Loucy (cell line): ENCODE results near the gene NFATC4.
"Not testable (repeated sequence)": the region's sequence is repeated elsewhere in the genome, so short reads cannot be mapped to it uniquely, and the experiment has no call there.

Experiments
- H2AFZ ChIP-seq: fragments of 200-600 bp; sonication (generic); 2 replicates; pipeline ENCODE4 v1.6.0; 2016; ENCODE audit warnings: antibody characterized with exemption, mild to moderate bottlenecking, low read length, moderate library complexity
- H3F3A ChIP-seq: fragments of 200-600 bp; 2 replicates; pipeline ENCODE4 v1.6.0; 2016; ENCODE audit warnings: antibody characterized with exemption, low read depth, mild to moderate bottlenecking
- H3K27me3 ChIP-seq: fragments of 200-600 bp; sonication (generic); 2 replicates; pipeline ENCODE4 v1.6.1; 2014; ENCODE audit warnings: low read length, mild to moderate bottlenecking; ENCODE audit not compliant: insufficient read depth, poor library complexity, severe bottlenecking
- H3K36me3 ChIP-seq: fragments of 200-600 bp; sonication (generic); 2 replicates; pipeline ENCODE4 v1.6.1; 2016; ENCODE audit warnings: low read length; ENCODE audit not compliant: insufficient read depth
- H3K4me1 ChIP-seq: fragments of 200-600 bp; sonication (generic); 2 replicates; pipeline ENCODE4 v1.5.1; 2014; ENCODE audit warnings: low read length, mild to moderate bottlenecking; ENCODE audit not compliant: insufficient read depth, poor library complexity, severe bottlenecking
- H3K4me2 ChIP-seq: fragments of 200-600 bp; sonication (generic); 2 replicates; pipeline ENCODE4 v1.6.0; 2014; ENCODE audit warnings: antibody characterized with exemption, low read length, low read depth, mild to moderate bottlenecking; ENCODE audit not compliant: poor library complexity, severe bottlenecking
- H3K4me3 ChIP-seq: fragments of 200-600 bp; sonication (generic); 2 replicates; pipeline ENCODE4 v1.5.1; 2014; ENCODE audit warnings: low read length, mild to moderate bottlenecking, mixed read lengths; ENCODE audit not compliant: poor library complexity, severe bottlenecking
- H3K79me2 ChIP-seq: fragments of 200-600 bp; sonication (generic); 2 replicates; pipeline ENCODE4 v1.6.1; 2014; ENCODE audit warnings: low read length; ENCODE audit not compliant: insufficient read depth
- H3K9ac ChIP-seq: fragments of 200-600 bp; sonication (generic); 2 replicates; pipeline ENCODE4 v1.6.0; 2014; ENCODE audit warnings: mild to moderate bottlenecking, low read depth, low read length, moderate library complexity; ENCODE audit not compliant: poor library complexity, severe bottlenecking
- H3K9me2 ChIP-seq: fragments of 200-600 bp; sonication (generic); replicated peaks from 2 replicates; pipeline ENCODE4 v1.6.1; 2016; ENCODE audit warnings: low read depth, low read length, mixed read lengths
- H3K9me3 ChIP-seq: fragments of 200-600 bp; sonication (generic); 2 replicates; pipeline ENCODE4 v1.6.1; 2014; ENCODE audit warnings: mild to moderate bottlenecking, antibody characterized with exemption, low read length, low read depth; ENCODE audit not compliant: insufficient read depth
- H4K20me1 ChIP-seq: fragments of 200-600 bp; sonication (generic); 2 replicates; pipeline ENCODE4 v1.6.0; 2014; ENCODE audit warnings: antibody characterized with exemption, low read length, mild to moderate bottlenecking; ENCODE audit not compliant: insufficient read depth, poor library complexity, severe bottlenecking
- CTCF ChIP-seq: fragments of 200-600 bp; sonication (generic); conservative IDR thresholded peaks from 2 replicates; pipeline ENCODE4 v1.5.1; 2014; ENCODE audit warnings: mild to moderate bottlenecking, antibody characterized with exemption, low read length
- EZH2phosphoT487 ChIP-seq: fragments of 200-600 bp; IDR thresholded peaks from 2 replicates; pipeline ENCODE4 v1.6.1; 2018; ENCODE audit warnings: antibody characterized with exemption, mild to moderate bottlenecking, moderate library complexity, borderline replicate concordance

NFATC4 gene

GRCh38 chr14:24325963-24326362 lies 42.0 kb upstream of the NFATC4 start:
- H3K4me2 ChIP-seq = no peak overlapping the region
- peaks cover 38% of the 10 kb centered on the region for H3K4me1 ChIP-seq
- TF ChIP-seq CTCF (no peak), EZH2phosphoT487 (no peak)

GRCh38 chr14:24327303-24327702 lies 40.7 kb upstream of the NFATC4 start:
- H3K27me3 ChIP-seq = no peaks in the 10 kb centered on the region
- H3K79me2 ChIP-seq = no peaks in the 10 kb centered on the region
- no peak for TF ChIP-seq EZH2phosphoT487
- TF ChIP-seq CTCF = no peak
- no peaks in the 10 kb centered on the region for H3K9me2 ChIP-seq
- peak overlapping the region; percentile 59 for H3K9ac ChIP-seq
- H3K4me2 ChIP-seq = peak overlapping the region; percentile 65
- H3K4me3 ChIP-seq = peak overlapping the region; percentile 50
- no peaks in the 10 kb centered on the region for H3K9me3 ChIP-seq
- peak overlapping the region; percentile 94 for H2AFZ ChIP-seq
- no peaks in the 10 kb centered on the region for H4K20me1 ChIP-seq
- H3K36me3 ChIP-seq = no peaks in the 10 kb centered on the region
- 0 out of 2 replicates have a peak, but pooled peaks cover 3% of the 10 kb centered on the region for H3F3A ChIP-seq
- peaks cover 45% of the 10 kb centered on the region for H3K4me1 ChIP-seq

More at GRCh38 chr14:24325963-24326362, 42.0 kb upstream of the NFATC4 start:
- Histone ChIP-seq H3K9ac (no peak overlapping the region), H3K9me2 (no peaks in the 10 kb centered on the region), H3K4me3 (no peak overlapping the region), H3K27me3 (no peaks in the 10 kb centered on the region), H3K36me3 (no peaks in the 10 kb centered on the region), H2AFZ (no peak overlapping the region), H4K20me1 (no peaks in the 10 kb centered on the region), H3K9me3 (no peaks in the 10 kb centered on the region), H3F3A (0 out of 2 replicates have a peak, but pooled peaks cover 3% of the 10 kb centered on the region), H3K79me2 (no peaks in the 10 kb centered on the region)

- peak; percentile 44; the same call in 1 of the 2 replicates for TF ChIP-seq CTCF
- H3K4me2 ChIP-seq = peak overlapping the region; percentile 65
- not testable (repeated sequence) for H3K79me2 ChIP-seq, H3F3A ChIP-seq, H3K4me3 ChIP-seq, H3K9me3 ChIP-seq, H3K36me3 ChIP-seq, H3K9ac ChIP-seq, H4K20me1 ChIP-seq, H3K9me2 ChIP-seq, H2AFZ ChIP-seq, H3K27me3 ChIP-seq
- peaks cover 46% of the 10 kb centered on the region for H3K4me1 ChIP-seq
Observed at GRCh38 chr14:24327914-24328313, 40.1 kb upstream of the NFATC4 start.
